ENCODE measurements around the gene TTC39A.

The TTC39A gene

GRCh38 chr1:51316113-51316845 lies 14.1 kb downstream of the TTC39A start:
- in situ Hi-C loops (cut with MboI; ENCODE audit: low sequenced_read_pairs) = no loop called here

DNA sequence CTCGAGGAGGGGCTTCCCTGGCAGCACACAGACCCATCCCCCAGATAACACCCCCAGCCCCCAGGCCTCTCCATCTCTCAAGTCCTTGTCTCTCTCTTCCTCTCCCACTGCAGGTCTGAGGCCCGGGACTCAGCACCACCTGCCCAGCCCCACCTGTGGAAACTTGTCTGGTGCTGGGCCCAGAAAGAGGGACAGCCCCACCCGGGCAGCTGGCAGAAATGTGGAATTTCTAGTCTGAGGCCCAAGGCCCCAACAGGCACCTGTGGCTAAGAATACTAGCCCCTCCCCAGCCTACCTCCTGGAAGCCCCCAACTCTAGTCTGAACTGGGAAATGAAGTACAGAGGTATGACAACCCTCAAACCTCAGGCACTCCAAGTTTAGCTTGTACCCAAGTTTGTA lies 15.4 kb downstream of the TTC39A start:
- in situ Hi-C loops (cut with MboI; ENCODE audit: low sequenced_read_pairs) = no loop called here

DNA sequence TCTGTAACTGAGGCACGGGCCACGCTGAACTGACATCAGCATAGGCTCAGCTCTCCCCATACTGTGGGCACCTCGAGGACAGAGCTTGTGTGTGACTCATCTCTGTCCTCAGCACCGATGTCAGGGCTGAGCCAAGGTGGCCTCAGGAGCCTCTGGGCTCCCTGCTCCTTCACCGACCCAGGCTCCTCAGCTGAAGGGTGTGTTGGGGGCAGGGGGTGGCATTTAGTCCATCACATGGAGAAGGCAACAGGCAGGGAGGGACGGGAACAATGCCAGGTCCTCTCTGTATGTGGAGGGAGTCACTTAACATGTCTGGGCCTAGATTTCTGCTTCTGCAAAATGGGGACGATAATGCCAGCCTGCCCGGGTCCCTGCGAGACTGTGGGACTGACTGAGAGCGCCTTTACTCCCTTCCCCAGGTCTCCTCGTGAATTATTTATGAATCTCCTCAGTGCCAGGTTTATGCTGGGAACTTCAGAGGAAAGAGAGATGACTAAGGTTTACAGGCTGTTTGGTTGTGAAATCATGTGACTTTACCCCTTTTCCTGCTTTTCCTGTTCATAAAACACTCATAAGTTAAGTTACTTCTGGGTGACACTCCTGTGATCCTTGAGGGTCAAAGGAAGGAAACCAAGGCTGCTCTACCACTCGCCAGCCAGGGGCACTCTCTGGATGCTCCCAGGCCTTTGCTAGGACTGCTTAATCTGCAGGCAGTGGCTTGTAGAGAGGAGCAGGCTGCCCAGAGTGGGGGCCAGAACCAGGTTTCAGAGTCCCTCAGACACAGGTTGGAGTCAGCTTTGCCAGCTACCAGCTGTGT lies 16.2 kb downstream of the TTC39A start:
- in situ Hi-C loops (cut with MboI; ENCODE audit: low sequenced_read_pairs) = no loop called here

DNA sequence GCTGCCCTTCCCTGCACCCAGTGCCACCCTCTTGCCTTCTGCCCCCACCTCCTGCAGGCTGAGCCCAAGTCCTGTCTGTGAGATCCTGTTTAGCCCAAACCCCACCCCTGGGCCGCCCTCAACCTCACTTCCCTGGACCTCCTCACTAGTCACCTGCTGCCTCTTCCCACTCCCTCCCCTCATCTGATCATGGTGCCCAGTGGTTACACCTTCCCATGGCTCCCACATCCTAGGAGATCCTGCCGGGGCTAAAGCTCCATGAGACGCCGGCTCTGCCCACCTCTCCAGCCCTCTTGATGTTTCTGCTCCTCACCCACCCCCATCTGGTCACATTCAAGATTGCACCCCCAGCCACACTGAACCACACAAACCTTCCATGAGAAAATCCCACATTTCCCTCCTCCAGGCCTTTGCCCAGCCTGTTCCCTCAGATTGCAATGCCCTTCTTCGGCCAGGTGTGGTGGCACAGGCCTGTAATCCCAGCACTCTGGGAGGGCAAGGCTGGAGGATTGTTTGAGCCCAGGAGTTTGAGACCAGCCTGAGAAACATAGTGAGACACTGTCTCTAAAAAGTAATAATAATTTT lies 17.0 kb downstream of the TTC39A start:
- in situ Hi-C loops (cut with MboI; ENCODE audit: low sequenced_read_pairs) = no loop called here

GRCh38 chr1:51312718-51313117 lies 17.6 kb downstream of the TTC39A start:
- in situ Hi-C loops (cut with MboI; ENCODE audit: low sequenced_read_pairs) = no loop called here

GRCh38 chr1:51311826-51312225 lies 18.5 kb downstream of the TTC39A start:
- in situ Hi-C loops (cut with MboI; ENCODE audit: low sequenced_read_pairs) = no loop called here

GRCh38 chr1:51310871-51311613 lies 19.3 kb downstream of the TTC39A start:
- in situ Hi-C loops (cut with MboI; ENCODE audit: low sequenced_read_pairs) = no loop called here

GRCh38 chr1:51309291-51309690 lies 21.1 kb downstream of the TTC39A start:
- in situ Hi-C loops (cut with MboI; ENCODE audit: low sequenced_read_pairs) = no loop called here

GRCh38 chr1:51308636-51309035 lies 21.7 kb downstream of the TTC39A start:
- in situ Hi-C loops (cut with MboI; ENCODE audit: low sequenced_read_pairs) = no loop called here

- in situ Hi-C loops (cut with MboI; ENCODE audit: low sequenced_read_pairs) = no loop called here
These were observed 23.4 kb downstream of the TTC39A start for GRCh38 chr1:51306950-51307349.

GRCh38 chr1:51305371-51305823 lies 25.0 kb downstream of the TTC39A start:
- in situ Hi-C loops (cut with MboI; ENCODE audit: low sequenced_read_pairs) = no loop called here

DNA sequence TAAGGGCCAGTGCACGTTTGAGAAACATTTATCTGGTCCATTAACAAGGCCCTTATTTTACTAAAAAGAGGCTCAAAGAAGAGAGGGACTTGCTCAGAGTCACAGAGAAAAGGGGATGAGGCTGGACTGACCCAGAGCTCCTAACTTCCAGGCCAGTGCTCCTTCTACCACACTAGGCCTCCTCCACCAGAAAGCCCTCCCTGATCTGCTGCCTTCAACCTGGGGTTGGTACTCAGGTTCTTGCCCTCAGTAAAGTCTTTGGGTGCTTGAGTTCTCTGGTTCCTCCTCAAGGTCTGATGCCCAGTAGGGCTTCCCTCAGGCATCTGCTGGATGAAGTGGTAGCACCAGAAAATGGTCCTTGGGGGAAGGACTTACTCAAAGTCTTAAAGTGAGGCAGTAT lies 26.0 kb downstream of the TTC39A start:
- in situ Hi-C loops (cut with MboI; ENCODE audit: low sequenced_read_pairs) = no loop called here

DNA sequence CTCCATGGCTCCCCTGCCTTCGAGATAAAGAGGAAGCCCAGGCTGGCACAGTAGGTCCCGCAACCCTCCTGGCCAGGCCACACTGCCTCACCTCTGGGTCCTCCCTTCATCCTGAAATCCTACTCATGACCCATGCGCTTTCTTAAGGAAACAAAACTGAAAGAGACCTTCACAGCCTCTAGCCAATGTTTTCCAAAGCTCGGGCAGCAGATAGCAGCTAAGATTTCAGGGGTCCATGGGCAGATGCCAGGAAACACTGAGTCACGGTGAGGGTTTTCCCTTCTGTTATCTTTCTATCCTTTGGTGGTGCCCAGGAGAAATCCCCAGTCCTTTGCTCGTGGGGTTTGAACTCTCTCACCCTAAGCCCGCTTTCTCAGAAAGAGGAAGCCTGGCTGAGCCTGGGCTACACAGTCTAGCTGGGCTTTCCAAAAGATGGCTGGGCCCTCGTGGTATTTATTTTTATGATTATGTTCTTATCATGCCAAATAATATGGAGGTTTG lies 26.6 kb downstream of the TTC39A start:
- in situ Hi-C loops (cut with MboI; ENCODE audit: low sequenced_read_pairs) = no loop called here

DNA sequence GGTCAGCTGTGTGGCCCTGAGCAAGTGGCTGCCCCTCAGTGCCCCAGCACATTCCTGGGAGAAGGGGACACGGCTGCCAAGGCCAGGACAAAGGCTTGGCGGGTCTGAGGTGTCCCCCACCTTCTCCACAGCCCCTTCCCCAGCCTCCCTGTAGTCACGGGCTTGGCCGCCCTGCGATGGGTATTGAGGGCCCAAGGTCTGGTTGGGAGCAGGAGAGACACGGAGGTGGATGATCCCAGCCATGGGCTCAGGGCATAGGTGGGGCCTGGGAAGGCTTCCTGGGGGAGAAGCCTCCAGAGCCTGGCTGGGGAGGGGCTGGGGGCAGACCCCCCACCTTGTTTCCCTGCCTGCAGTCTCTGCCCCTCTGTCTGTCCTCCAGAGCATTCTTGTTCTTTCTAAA lies 27.0 kb downstream of the TTC39A start:
- in situ Hi-C loops (cut with MboI; ENCODE audit: low sequenced_read_pairs) = no loop called here

DNA sequence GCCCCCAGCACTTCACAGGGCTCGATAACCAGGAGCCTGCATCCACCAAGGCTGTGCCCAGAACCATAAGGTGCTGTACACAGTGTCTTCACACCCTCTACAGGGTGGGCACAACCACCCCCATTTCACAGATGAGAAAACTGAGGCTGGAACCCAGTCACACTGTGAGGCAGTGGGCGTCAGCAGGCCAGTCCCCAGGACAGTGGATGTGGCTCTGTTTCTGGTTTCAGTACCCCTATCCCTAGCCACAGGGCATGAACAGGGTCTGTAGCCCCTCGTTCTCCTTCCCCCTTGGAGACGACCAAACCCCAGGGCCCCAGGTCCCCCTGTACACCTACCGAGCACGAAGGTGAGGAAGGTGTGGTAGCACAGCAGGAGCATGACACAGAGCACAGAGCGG lies 27.6 kb downstream of the TTC39A start:
- in situ Hi-C loops (cut with MboI; ENCODE audit: low sequenced_read_pairs) = no loop called here

DNA sequence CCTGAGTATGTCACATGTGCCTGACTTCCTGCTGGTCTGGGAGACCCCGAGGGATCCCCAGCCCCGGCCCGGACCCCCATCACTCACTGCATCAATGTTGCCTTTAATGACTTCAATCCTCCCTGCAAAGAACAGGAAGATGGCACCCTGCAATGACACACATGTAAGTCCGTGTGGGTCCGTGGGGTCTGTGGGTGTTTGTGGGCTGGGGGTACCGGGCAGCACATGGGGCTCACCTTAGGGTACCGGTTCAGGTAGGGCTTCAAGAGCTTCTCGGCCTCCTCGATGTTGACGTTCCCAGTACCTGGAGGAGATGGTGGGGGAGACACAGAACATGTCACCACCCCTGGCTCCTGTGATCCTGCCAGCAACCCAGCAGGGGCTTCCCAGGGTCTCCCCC lies 28.1 kb downstream of the TTC39A start:
- in situ Hi-C loops (cut with MboI; ENCODE audit: low sequenced_read_pairs) = no loop called here

DNA sequence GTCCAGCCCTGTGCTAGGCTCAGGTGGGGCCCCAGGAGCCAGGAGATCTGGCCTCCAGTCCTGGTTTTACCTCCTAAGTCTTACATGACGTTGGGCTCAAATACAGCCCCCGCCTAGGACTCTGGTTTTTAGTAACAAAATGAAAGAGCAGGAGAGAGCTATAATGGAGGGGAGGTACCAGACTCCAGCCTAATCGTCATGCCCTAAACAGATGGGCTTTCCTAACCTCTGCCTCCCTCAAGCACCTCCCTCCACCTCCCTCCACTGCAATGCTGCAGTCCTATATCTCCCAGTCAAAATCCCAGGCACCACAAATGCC lies 28.6 kb downstream of the TTC39A start:
- in situ Hi-C loops (cut with MboI; ENCODE audit: low sequenced_read_pairs) = no loop called here

DNA sequence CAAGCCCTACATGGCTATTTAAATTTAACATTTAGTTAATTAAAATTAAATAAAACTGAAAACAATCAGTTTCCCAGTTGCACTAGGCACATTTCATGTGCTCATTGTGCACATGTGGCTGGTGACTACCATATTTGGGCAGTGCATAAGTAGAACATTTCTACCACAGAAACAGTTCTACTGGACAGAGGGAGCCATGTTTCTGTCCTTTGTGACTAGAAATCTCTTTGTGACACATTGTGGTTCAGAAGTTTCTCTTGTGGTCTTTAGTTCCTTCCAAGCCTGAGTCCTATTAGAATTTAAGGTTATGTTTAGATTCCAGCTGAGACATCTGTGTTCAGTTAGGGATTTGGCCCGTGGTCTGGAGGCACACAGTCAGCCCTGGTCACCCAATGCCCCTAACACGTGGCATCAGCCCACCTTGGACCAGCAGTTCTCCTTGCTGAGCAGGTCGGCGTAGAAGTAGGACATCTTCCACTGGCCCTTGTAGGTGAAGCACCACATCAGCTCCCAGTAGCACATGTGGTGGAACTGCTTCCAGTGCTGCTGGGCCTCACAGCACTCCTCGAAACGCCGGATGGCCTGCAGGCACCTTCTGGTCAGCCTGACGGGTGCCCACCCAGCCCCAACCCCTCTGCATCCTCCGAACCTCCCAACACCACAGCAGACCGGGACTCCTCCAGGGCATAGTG lies 29.1 kb downstream of the TTC39A start:
- in situ Hi-C loops (cut with MboI; ENCODE audit: low sequenced_read_pairs) = no loop called here

GRCh38 chr1:51299981-51300670 lies 30.2 kb downstream of the TTC39A start:
- in situ Hi-C loops (cut with MboI; ENCODE audit: low sequenced_read_pairs) = no loop called here
